Kidney capillary endothelial cell (primary cell): ENCODE measurements around the gene GMDS.
"Not testable (repeated sequence)": the region's sequence is repeated elsewhere in the genome, so short reads cannot be mapped to it uniquely, and the experiment has no call there.

ENCODE experiments used
- DNase-seq: peaks from one replicate; pipeline ENCODE4 v3.0.0-alpha.2; 2018; ENCODE audit warnings: low spot score

Gene GMDS

GRCh38 chr6:1679688-1680068 lies 565.7 kb downstream of the GMDS start:
- DNase-seq, result no peak

DNA sequence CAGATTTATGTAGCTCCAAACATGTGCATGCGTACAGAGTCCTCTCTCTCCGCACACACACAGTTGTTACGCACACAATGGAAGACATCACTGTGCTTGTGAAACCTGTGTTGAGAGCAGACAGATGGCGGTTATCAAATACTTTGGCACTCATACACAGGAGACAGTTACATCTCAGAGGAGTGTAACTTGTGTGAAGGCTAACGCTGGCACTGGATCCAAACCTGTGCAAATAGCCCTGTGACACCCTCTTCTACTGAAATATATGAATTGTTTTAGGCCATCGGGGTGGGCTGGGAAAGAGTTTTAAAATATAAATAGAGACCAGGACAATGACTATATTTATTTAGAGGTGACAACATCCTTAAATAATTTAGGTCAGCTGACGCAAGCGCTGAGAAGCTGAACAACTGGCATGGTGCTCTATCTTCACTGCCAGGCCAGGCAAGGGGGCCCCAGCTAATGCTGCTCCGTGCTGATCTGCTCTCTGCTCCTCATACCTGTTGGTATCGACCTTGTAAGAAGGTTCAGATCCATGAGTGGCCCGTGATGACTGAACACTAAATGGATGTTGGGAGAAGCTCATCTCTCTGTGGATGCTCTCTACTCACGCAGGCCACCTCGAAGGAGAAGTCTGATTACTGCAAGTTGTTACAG lies 566.2 kb downstream of the GMDS start:
- no peak for DNase-seq

DNA sequence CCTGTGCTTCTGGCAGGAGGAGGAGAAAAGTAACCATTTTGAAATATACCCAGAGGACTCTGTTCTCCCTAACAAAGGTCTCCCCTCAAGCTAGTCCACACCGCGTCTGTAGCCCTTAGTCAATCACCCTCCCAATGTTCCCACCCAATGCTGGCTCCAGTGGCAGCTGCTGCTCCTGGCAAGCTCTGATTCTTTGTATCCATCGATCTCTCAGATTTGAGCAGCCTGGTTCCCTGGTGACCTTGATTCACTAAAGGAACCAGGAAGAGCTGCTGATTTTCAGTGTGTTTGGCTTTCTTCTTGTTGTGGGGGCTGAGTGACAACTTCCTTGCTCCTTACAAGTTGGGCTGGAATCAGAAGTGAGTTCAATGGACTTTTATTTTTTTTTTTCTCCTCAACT lies 567.2 kb downstream of the GMDS start:
- DNase-seq, result no peak

DNA sequence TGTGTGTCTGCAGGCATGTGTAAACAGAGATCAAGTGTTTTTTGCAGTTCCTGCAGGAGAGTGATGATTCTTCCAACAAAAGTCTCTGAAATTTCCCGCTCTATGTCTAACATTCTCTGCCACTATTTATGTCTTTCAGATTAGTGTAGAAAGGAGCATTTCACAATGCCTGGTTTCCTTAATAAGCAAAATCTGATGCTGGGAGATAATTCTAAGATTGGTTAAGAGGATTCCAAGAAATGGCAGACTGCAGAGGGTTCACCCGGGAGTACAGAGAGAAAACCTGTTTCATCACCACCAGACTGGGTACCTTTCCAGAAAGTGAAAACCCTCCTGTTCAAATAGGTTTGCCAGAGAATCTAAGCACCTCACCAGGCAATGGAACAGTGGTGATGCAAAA lies 573.0 kb downstream of the GMDS start:
- no peak for DNase-seq

- no peak for DNase-seq
These were observed 574.5 kb downstream of the GMDS start for GRCh38 chr6:1670711-1671462.

- no peak for DNase-seq
These were observed 575.4 kb downstream of the GMDS start for GRCh38 chr6:1669996-1670395.

GRCh38 chr6:1668456-1668855 lies 576.9 kb downstream of the GMDS start:
- not testable (repeated sequence) for DNase-seq

- no peak for DNase-seq
These were observed 577.6 kb downstream of the GMDS start for GRCh38 chr6:1667805-1668175.

DNA sequence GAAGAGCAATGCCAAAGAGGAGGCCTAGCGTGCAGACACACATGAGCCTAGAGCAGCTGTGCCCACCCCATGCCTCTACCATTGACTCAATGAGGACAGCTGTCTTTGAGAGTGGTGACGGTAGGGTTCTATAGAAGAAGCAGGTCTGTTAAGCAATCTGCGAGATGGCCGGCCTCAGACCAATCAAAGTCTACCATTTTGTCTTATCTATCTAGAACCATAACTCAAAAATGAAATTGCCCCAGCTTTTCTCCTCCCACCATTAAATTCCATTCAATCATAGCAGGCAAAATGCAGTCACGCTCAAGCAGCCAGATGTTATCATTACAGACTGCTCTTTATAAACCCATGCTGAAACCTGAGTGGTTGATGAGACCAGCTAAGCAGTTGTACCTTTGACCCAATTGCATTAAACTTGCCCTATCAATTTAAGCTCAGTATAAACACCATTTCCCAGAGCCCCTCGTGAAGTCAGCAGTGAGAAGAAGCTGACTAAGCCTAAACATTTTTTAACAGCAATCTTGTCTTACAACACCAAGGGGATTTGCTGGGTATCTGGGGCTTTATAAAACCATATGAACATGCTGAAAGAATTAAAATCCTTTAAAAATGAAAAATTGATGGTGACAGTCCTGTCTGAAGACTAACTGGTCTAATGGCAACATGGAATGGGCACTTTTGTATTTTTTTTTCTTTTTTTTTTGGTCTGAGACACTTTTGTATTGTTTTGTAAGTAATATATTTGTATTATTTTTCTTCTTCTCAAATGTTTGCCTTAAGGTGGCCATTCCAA lies 578.2 kb downstream of the GMDS start:
- DNase-seq, result no peak

DNA sequence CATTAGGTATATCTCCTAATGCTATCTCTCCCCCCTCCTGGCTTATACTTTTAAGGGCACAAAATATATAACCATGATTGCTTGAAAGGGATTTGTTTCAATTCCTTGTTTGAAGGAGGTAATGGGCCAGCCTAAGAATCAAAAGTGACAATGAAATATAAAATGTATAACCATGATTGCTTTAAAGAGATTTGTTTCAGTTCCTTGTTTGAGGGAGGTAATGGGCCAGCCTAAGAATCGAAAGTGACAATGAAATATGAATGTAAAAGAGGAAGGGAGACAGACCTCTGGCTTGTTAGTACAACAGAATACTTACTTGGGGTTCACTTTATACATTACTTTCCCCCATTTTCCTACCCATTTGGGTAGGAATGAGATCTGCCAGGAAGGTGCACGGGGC lies 580.2 kb downstream of the GMDS start:
- no peak for DNase-seq

GRCh38 chr6:1664329-1664728 lies 581.1 kb downstream of the GMDS start:
- no peak for DNase-seq

- DNase-seq, result no peak
These were observed 581.9 kb downstream of the GMDS start for GRCh38 chr6:1663511-1663910.

DNA sequence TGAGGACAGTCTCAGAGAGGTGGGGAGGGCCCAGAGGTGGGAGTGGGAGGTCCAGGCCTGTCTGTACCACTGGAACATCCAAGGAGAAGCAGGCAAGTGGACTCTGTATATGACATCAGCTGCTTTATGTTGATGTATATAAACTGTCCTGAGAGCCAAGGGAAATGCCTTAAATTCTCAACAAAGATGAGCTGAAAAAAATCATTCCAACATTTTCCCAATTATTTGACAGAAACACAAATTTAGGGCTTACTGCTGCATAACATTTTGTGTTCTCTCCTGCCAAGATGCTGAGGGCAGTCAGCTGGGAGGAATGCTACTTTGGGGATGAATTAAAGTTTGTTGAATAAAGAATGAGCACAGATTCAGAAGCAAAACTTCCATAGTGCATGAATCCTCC lies 582.9 kb downstream of the GMDS start:
- no peak for DNase-seq

DNA sequence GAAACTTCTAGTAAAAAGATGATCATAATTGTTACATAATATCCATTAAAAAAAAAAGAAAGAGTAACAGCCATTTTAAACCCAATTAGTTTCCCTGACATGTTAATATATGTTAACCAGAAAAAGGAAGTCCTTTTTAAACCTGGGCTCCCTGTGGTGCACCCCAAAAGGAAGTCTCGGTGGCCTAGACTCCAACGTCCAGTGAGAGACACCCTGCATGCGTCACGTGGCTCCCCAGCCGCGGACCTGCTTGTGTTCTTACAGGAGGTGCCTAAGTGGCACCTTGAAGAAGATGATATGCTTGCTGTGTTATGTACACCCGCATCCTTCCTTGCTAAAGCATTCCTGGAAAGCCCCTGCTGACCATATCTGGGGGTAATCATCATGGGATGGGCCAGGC lies 585.6 kb downstream of the GMDS start:
- no peak for DNase-seq

DNA sequence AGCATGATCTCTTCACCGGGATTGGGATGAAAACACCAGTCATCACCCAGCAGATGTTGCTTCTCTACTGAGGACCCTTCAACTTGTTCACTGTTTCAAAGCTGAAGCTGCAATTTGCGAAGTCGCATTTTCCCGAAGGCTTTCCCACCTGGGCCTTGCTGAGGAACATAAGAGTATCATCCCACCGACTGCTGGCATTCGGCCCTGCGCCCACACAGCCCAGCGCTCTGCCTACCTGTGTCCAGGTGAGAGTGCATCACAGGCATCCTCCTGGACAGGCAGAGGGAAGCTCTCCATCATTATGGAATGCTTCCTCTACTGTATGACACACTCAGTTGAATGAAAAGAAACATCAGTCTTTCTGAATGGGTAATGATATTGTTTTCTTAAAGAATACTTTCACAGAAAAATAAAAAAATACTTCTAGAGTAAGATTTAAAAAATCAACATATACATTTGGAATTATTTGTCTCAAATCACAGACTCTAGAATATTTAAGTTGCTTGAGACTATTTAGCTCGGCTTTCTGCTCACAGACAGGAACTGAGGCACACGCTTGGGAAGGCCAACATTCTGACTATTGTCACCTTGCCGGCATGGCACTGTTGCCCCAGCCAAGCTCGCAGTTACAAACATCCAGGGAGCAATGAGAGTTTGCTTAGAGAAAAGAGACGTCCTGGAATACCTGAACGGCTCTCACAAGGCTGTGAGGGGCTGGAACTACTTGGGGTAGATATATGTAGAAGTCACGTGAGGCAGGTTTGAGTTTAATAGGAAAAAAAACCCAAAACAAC lies 587.0 kb downstream of the GMDS start:
- DNase-seq, result no peak

DNA sequence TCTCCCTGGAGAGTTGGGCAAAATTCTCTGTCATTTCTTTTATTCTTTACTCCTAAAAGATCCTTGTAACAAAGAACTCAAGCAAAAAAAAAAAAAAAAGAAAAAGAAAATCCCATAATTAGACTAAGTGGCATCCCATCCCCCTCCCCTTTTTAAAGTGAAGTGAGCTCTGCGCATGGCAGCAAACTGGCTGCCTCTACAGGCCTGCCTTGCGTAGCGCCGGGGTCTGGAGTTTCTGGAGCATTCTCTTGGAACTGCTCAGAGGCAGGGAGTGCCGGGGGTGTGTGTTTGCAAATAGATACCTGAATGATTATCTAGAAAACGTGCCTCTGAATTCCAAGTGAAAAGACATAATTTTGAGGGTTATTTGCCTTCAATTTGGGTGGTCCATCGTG lies 587.6 kb downstream of the GMDS start:
- DNase-seq, result no peak

- DNase-seq, result no peak
These were observed 588.2 kb downstream of the GMDS start for GRCh38 chr6:1657116-1657770.

DNA sequence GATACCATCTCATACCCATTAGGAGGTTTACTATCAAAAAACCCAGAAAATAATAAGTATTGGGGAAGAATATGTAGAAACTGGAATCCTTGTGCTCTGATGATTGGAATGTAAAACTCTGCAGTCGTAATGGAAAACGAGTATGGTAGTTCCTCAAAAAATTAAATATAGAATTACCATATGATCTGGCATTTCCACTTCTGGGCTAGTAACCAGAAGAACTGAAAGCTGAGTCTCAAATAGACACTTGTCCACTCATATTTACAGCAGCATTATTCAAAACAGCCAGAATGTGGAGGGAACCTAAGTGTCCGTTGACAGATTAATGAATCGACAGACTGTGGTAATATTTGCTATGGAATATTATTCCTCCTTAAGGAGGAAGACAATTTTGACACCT lies 591.4 kb downstream of the GMDS start:
- DNase-seq, result no peak

GRCh38 chr6:1652842-1653241 lies 592.6 kb downstream of the GMDS start:
- no peak for DNase-seq

DNA sequence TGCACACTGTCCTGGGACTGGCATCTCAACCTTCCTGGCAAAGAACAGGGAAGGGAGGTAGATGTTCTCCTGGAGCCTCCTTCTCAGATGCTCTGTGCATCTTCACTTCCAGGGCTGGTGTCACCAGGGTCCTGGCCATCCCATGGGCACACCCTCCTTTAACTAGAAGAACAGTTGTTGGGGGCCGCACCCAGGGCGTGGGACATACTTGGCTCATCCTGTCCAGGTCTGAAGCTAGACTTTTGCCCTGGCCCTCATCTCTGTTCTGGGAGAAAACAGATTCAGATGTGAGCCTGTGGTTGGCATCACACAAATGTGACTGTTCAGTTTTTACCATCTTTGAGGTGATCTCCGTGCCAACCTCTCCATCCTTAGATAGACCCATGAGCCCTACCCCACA lies 594.0 kb downstream of the GMDS start:
- no peak for DNase-seq

DNA sequence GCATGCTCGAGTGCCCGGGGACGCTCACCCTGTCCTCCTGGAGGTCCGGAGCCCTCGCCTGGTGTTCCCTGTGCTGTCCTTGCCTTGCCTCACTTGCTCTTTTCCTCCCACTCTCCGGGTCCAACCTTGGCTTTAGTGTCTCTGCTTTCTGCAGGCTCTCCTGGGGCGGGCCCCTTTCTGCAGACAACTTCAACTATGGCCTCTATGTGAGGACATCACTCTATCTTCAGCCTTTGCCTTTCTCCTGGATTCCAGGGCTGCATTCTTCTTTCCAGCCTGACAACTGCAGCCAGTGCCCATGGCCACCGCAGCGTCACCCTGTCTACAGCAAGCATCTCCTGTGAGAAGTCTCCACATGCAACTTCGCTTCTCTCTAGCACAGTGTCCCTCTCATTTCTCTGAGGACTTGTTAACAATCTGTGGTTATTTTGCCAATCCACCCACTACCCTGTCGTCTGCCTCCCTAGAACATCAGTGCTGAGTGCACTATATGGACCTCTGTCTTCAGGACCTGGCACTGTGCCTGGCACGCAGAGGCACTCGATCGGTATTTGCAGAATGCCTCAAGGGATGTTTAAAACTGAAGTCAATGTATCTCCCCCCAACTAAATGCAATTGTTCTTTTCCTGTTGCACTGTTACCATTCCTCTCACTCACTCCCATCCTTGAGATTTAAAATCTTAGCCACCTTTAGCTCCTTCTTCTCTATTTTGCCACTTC lies 599.8 kb downstream of the GMDS start:
- DNase-seq, result no peak
